ENCODE measurements around the gene MATN1. TPM values are rescaled to one million over a fixed set of nuclear protein-coding genes. Genes with fewer than 3 reads are reported as not detected.

Gene MATN1
- polyA plus RNA-seq, 2 of the 4 experiments (the other 2 are of a cell fraction) = 0.05 to 0.17 TPM

- TF ChIP-seq USF2 (IDR thresholded peaks at IDR 0.05) (no peak), HDAC2 (IDR thresholded peaks at IDR 0.05) (no peak), POLR2AphosphoS2 (conservative IDR thresholded peaks at IDR 0.05; ENCODE audit: low read length) (no peak), JUN (IDR thresholded peaks at IDR 0.05) (no peak), ESRRA (IDR thresholded peaks at IDR 0.05; ENCODE audit: borderline replicate concordance, low read length) (no peak), E2F6 (IDR thresholded peaks at IDR 0.05; ENCODE audit: borderline replicate concordance, low read depth) (no peak), ZFP36 (IDR thresholded peaks at IDR 0.05; ENCODE audit: borderline replicate concordance, partially characterized antibody) (no peak), RAD21 (conservative IDR thresholded peaks at IDR 0.05 in 1 of 2, IDR thresholded peaks at IDR 0.05 in 1 of 2) (no peak), CHD2 (IDR thresholded peaks at IDR 0.05; ENCODE audit: low read length, partially characterized antibody) (no peak)
Measured at GRCh38 chr1:30753660-30754123, 30.3 kb upstream of the MATN1 start (continued).

GRCh38 chr1:30753118-30753517, 29.7 kb upstream of the MATN1 start:
- no peak overlapping the region for H3K27ac ChIP-seq
- H3K4me3 ChIP-seq = no peak overlapping the region
- 70% methylated on average over 3 of the region's 3 CpGs for WGBS (ENCODE audit: missing lambda C conversion rate)
- DNase-seq (ENCODE audit: low read depth in 1 of 2, low spot score in 1 of 2) (no peak), FAIRE-seq (no peak), ATAC-seq (no peak)
- TF ChIP-seq RCOR1 (IDR thresholded peaks at IDR 0.05; ENCODE audit: low read depth, low read length) = no peak
- no peak for TF ChIP-seq MAZ (IDR thresholded peaks at IDR 0.05; ENCODE audit: borderline replicate concordance, low read depth, low read length)
- TF ChIP-seq TFCP2L1 (CRISPR knock-in tag; IDR thresholded peaks at IDR 0.05) = no peak
- TF ChIP-seq HES2 (IDR thresholded peaks at IDR 0.05) = no peak
- TF ChIP-seq KDM5A (IDR thresholded peaks at IDR 0.05) = no peak
- TF ChIP-seq HMGXB4 (CRISPR knock-in tag; IDR thresholded peaks at IDR 0.05; ENCODE audit: borderline replicate concordance) = no peak
- no peak for TF ChIP-seq ZFP36 (IDR thresholded peaks at IDR 0.05; ENCODE audit: borderline replicate concordance, partially characterized antibody)
- TF ChIP-seq RAD21 (conservative IDR thresholded peaks at IDR 0.05 in 1 of 2, IDR thresholded peaks at IDR 0.05 in 1 of 2) = no peak
- TF ChIP-seq HOXB5 (CRISPR knock-in tag; IDR thresholded peaks at IDR 0.05) = no peak
- TF ChIP-seq ZSCAN20 (CRISPR knock-in tag; IDR thresholded peaks at IDR 0.05) = no peak
- no peak for TF ChIP-seq JUN (IDR thresholded peaks at IDR 0.05)
- no peak for TF ChIP-seq JUNB (IDR thresholded peaks at IDR 0.05)
- no peak for TF ChIP-seq BHLHE40 (IDR thresholded peaks at IDR 0.05; ENCODE audit: low read depth, low read length)
- TF ChIP-seq MAFK (IDR thresholded peaks at IDR 0.05; ENCODE audit: partially characterized antibody) = no peak
- H3K4me1 ChIP-seq = peaks cover 8% of the 10 kb centered on the region; the same call in 2 of the 3 replicates
- CTCF ChIA-PET = interaction anchor here (0.6 kb wide), 1 partner anchor 1555 kb away, joined by 3 read pairs; no protein-coding TSS in a partner anchor
- no peaks in the 10 kb centered on the region for H3K9me3 ChIP-seq
- no peak overlapping the region for H3K4me2 ChIP-seq
- POLR2A ChIA-PET = no interaction called here

GRCh38 chr1:30752651-30752908, 29.2 kb upstream of the MATN1 start:
- no peak for DNase-seq (ENCODE audit: low read depth in 1 of 2, low spot score in 1 of 2)
- ATAC-seq = no peak
- TF ChIP-seq HOXB13 (CRISPR knock-in tag; IDR thresholded peaks at IDR 0.05; ENCODE audit: low read depth) = no peak
- TF ChIP-seq MAZ (IDR thresholded peaks at IDR 0.05; ENCODE audit: borderline replicate concordance, low read depth, low read length) = no peak
- TF ChIP-seq MAX (IDR thresholded peaks at IDR 0.05) = no peak
- TF ChIP-seq EP300 (IDR thresholded peaks at IDR 0.05) = no peak
- no peak for TF ChIP-seq EHF (CRISPR knock-in tag; IDR thresholded peaks at IDR 0.05)
- TF ChIP-seq FOSL2 (IDR thresholded peaks at IDR 0.05) = no peak
- TF ChIP-seq FOSL2 (CRISPR knock-in tag; IDR thresholded peaks at IDR 0.05) = no peak
- ChIA-PET CTCF (interaction anchor here (0.6 to 1.5 kb wide), 3 partner anchors 30 to 1555 kb away, joined by 3 read pairs; no protein-coding TSS in a partner anchor), POLR2A (interaction anchor here (0.7 kb wide), 1 partner anchor 10 kb away, joined by 3 read pairs; no protein-coding TSS in a partner anchor)
- no peak for FAIRE-seq
- no peak overlapping the region for H3K4me3 ChIP-seq
- no peak overlapping the region for H3K27ac ChIP-seq
- H3K4me2 ChIP-seq = no peak overlapping the region
- no peaks in the 10 kb centered on the region for H3K9me3 ChIP-seq
- H3K4me1 ChIP-seq = peaks cover 9% of the 10 kb centered on the region; the same call in 2 of the 3 replicates
- WGBS (ENCODE audit: missing lambda C conversion rate) = 59% methylated on average over 9 of the region's 9 CpGs
